NT2/D1 (cell line): Measurements from ENCODE around the gene BCKDHB.

Source experiments
- SUZ12 ChIP-seq: IDR thresholded peaks from 2 replicates; pipeline ENCODE4 v1.6.1; 2011; ENCODE audit not compliant: insufficient read length, insufficient read depth; ENCODE audit errors: extremely low read depth
- YY1 ChIP-seq: IDR thresholded peaks from 2 replicates; pipeline ENCODE4 v1.6.1; 2011; ENCODE audit not compliant: insufficient read length, insufficient read depth
- ZNF274 ChIP-seq: IDR thresholded peaks from 2 replicates; pipeline ENCODE4 v1.6.1; 2011; ENCODE audit warnings: mild to moderate bottlenecking, low read depth, low read length

DNA sequence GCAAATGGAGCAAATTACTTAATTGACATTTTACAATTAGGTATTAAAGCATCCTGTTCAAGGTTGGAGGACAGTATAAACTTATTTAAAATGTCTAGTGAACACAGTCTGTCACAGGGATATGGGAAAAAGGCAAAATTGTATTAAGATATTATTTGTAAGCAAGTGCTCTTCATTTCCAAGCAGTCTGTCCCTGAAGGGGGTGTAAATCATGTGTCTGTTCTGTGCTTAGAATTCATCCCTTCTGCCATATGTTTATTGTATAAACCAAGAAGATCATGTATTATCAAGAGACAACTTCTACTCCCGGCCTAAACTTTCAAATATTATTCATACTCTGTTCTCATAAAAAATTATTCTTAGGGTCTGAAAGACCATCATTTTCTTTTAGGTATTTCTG, 144.8 kb downstream of the BCKDHB start:
- TF ChIP-seq ZNF274 (no peak), SUZ12 (no peak), YY1 (no peak)
